Muscle layer of colon (tissue), 2 donors: Measurements from ENCODE around the gene FAHD2B.
"Not testable (repeated sequence)": the region's sequence is repeated elsewhere in the genome, so short reads cannot be mapped to it uniquely, and the experiment has no call there.

Source experiments
- H3K27ac ChIP-seq: one replicate; pipeline ENCODE4 v1.7.0; 2013; ENCODE audit warnings: low read depth, mild to moderate bottlenecking, low read length, moderate library complexity
- H3K27me3 ChIP-seq, 2 donors: one replicate each; pipeline ENCODE4 v1.7.0; 2013; ENCODE audit warnings: low read length in 2 of 2, mild to moderate bottlenecking in 2 of 2; ENCODE audit not compliant: insufficient read depth in 2 of 2, control insufficient read depth in 1 of 2
- H3K36me3 ChIP-seq: one replicate; pipeline ENCODE4 v1.7.0; 2013; ENCODE audit warnings: mild to moderate bottlenecking, low read length; ENCODE audit not compliant: insufficient read depth
- H3K4me1 ChIP-seq: one replicate; pipeline ENCODE4 v1.7.0; 2013; ENCODE audit warnings: mild to moderate bottlenecking, low read length; ENCODE audit not compliant: insufficient read depth
- H3K4me3 ChIP-seq, 2 donors: one replicate each; pipeline ENCODE4 v1.7.0; 2013; ENCODE audit warnings: low read length in 2 of 2, low read depth in 1 of 2, mild to moderate bottlenecking in 1 of 2, moderate library complexity in 1 of 2
- H3K9ac ChIP-seq: one replicate; pipeline ENCODE4 v1.7.0; 2013; ENCODE audit warnings: low read length
- H3K9me3 ChIP-seq: one replicate; pipeline ENCODE4 v1.7.0; 2013; ENCODE audit warnings: mild to moderate bottlenecking, low read length
- donor health status: abdominal sarcoma.
- donor health status: Adenocarcinoma of cecum.

FAHD2B gene

GRCh38 chr2:97066030-97066429 is 28.7 kb downstream of the FAHD2B start:
- not testable (repeated sequence) for H3K9me3 ChIP-seq, H3K4me1 ChIP-seq, H3K27me3 ChIP-seq, H3K4me3 ChIP-seq, H3K36me3 ChIP-seq, H3K27ac ChIP-seq, H3K9ac ChIP-seq

- not testable (repeated sequence) for H3K9ac ChIP-seq, H3K4me3 ChIP-seq, H3K27ac ChIP-seq, H3K9me3 ChIP-seq, H3K4me1 ChIP-seq, H3K27me3 ChIP-seq, H3K36me3 ChIP-seq
Observed at GRCh38 chr2:97062020-97062419, 32.7 kb downstream of the FAHD2B start.

- not testable (repeated sequence) for H3K4me3 ChIP-seq, H3K27me3 ChIP-seq, H3K9me3 ChIP-seq, H3K27ac ChIP-seq, H3K9ac ChIP-seq, H3K36me3 ChIP-seq, H3K4me1 ChIP-seq
Observed at GRCh38 chr2:97059782-97060181, 34.9 kb downstream of the FAHD2B start.

GRCh38 chr2:97056150-97056549 is 38.5 kb downstream of the FAHD2B start:
- H3K27ac ChIP-seq, H3K4me3 ChIP-seq, H3K4me1 ChIP-seq, H3K9me3 ChIP-seq, H3K9ac ChIP-seq, H3K36me3 ChIP-seq, H3K27me3 ChIP-seq: not testable (repeated sequence)

GRCh38 chr2:97050032-97050431 is 44.6 kb downstream of the FAHD2B start:
- not testable (repeated sequence) for H3K4me3 ChIP-seq, H3K36me3 ChIP-seq, H3K27ac ChIP-seq, H3K9me3 ChIP-seq, H3K27me3 ChIP-seq, H3K4me1 ChIP-seq, H3K9ac ChIP-seq

GRCh38 chr2:97048448-97048847 is 46.2 kb downstream of the FAHD2B start:
- not testable (repeated sequence) for H3K9ac ChIP-seq, H3K27me3 ChIP-seq, H3K9me3 ChIP-seq, H3K36me3 ChIP-seq, H3K4me3 ChIP-seq, H3K4me1 ChIP-seq, H3K27ac ChIP-seq

- H3K4me3 ChIP-seq, H3K9me3 ChIP-seq, H3K36me3 ChIP-seq, H3K27ac ChIP-seq, H3K9ac ChIP-seq, H3K4me1 ChIP-seq, H3K27me3 ChIP-seq: not testable (repeated sequence)
Observed at GRCh38 chr2:97046676-97047075, 48.0 kb downstream of the FAHD2B start.

GRCh38 chr2:97045895-97046499 is 48.7 kb downstream of the FAHD2B start:
- not testable (repeated sequence) for H3K36me3 ChIP-seq, H3K9me3 ChIP-seq, H3K4me1 ChIP-seq, H3K27me3 ChIP-seq, H3K9ac ChIP-seq, H3K4me3 ChIP-seq, H3K27ac ChIP-seq
